Measurements from ENCODE around the gene NLRX1. TPM values are rescaled to one million over a fixed set of nuclear protein-coding genes. Genes with fewer than 3 reads are reported as not detected.

The NLRX1 gene
- total RNA-seq, 1 donor from 2014 or later, result 10.6 TPM

GRCh38 chr11:119206511-119207414, 38.2 kb downstream of the NLRX1 start:
- no peaks in the 10 kb centered on the region for H3K27me3 ChIP-seq (ENCODE audit: control insufficient read depth, insufficient read depth, low read length)
- TF ChIP-seq CTCF (IDR thresholded peaks at IDR 0.05; ENCODE audit: insufficient read depth, low read length, poor library complexity, severe bottlenecking), result no peak
- H3K4me3 ChIP-seq (ENCODE audit: low read depth, low read length), result peak overlapping the region; percentile 97
- no peaks in the 10 kb centered on the region for H3K36me3 ChIP-seq (ENCODE audit: control insufficient read depth, insufficient read depth, low read length)
- DNase-seq (ENCODE audit: low read depth), result no peak

GRCh38 chr11:119207415-119207960, 39.0 kb downstream of the NLRX1 start:
- Histone ChIP-seq H3K4me3 (ENCODE audit: low read depth, low read length) (peak overlapping the region; percentile 97), H3K36me3 (ENCODE audit: control insufficient read depth, insufficient read depth, low read length) (no peaks in the 10 kb centered on the region), H3K27me3 (ENCODE audit: control insufficient read depth, insufficient read depth, low read length) (no peaks in the 10 kb centered on the region)
- TF ChIP-seq CTCF (IDR thresholded peaks at IDR 0.05; ENCODE audit: insufficient read depth, low read length, poor library complexity, severe bottlenecking), result no peak
- DNase-seq (ENCODE audit: low read depth), result no peak

- no peak for TF ChIP-seq CTCF (IDR thresholded peaks at IDR 0.05; ENCODE audit: insufficient read depth, low read length, poor library complexity, severe bottlenecking)
- H3K4me3 ChIP-seq (ENCODE audit: low read depth, low read length), result no peak overlapping the region
Observed at GRCh38 chr11:119209186-119209585, 40.7 kb downstream of the NLRX1 start.

GRCh38 chr11:119210050-119210449, 41.5 kb downstream of the NLRX1 start:
- Histone ChIP-seq H3K27me3 (ENCODE audit: control insufficient read depth, insufficient read depth, low read length) (no peaks in the 10 kb centered on the region), H3K4me3 (ENCODE audit: low read depth, low read length) (no peak overlapping the region), H3K36me3 (ENCODE audit: control insufficient read depth, insufficient read depth, low read length) (no peaks in the 10 kb centered on the region)
- TF ChIP-seq CTCF (IDR thresholded peaks at IDR 0.05; ENCODE audit: insufficient read depth, low read length, poor library complexity, severe bottlenecking), result no peak
- DNase-seq (ENCODE audit: low read depth), result no peak

More at GRCh38 chr11:119209186-119209585, 40.7 kb downstream of the NLRX1 start:
- no peaks in the 10 kb centered on the region for H3K36me3 ChIP-seq (ENCODE audit: control insufficient read depth, insufficient read depth, low read length)
- no peak for DNase-seq (ENCODE audit: low read depth)
- no peaks in the 10 kb centered on the region for H3K27me3 ChIP-seq (ENCODE audit: control insufficient read depth, insufficient read depth, low read length)

GRCh38 chr11:119218141-119218878, 49.8 kb downstream of the NLRX1 start:
- DNase-seq (ENCODE audit: low read depth), result peak; percentile 97
- Histone ChIP-seq H3K27me3 (ENCODE audit: control insufficient read depth, insufficient read depth, low read length) (no peaks in the 10 kb centered on the region), H3K4me3 (ENCODE audit: low read depth, low read length) (no peak overlapping the region), H3K36me3 (ENCODE audit: control insufficient read depth, insufficient read depth, low read length) (no peaks in the 10 kb centered on the region)
- no peak for TF ChIP-seq CTCF (IDR thresholded peaks at IDR 0.05; ENCODE audit: insufficient read depth, low read length, poor library complexity, severe bottlenecking)
